ENCODE measurements around the gene SARS1.
"Not testable (repeated sequence)": the region's sequence is repeated elsewhere in the genome, so short reads cannot be mapped to it uniquely, and the experiment has no call there.

SARS1 gene

GRCh38 chr1:109279615-109280278, 66.0 kb downstream of the SARS1 start:
- no peak for FAIRE-seq

- FAIRE-seq: no peak
Observed at GRCh38 chr1:109280862-109281261, 67.1 kb downstream of the SARS1 start.

- FAIRE-seq: no peak
Observed at GRCh38 chr1:109281680-109282496, 68.2 kb downstream of the SARS1 start.

GRCh38 chr1:109282497-109282951, 68.8 kb downstream of the SARS1 start:
- no peak for FAIRE-seq

GRCh38 chr1:109282952-109283747, 69.4 kb downstream of the SARS1 start, which contains the start of gene PSRC1:
TSS of gene PSRC1 (minus strand) at chr1:109283145.
- FAIRE-seq: peak; percentile 58

- FAIRE-seq: no peak
Observed at GRCh38 chr1:109283748-109284600, 70.3 kb downstream of the SARS1 start.

- not testable (repeated sequence) for FAIRE-seq
Observed at GRCh38 chr1:109286762-109287161, 73.0 kb downstream of the SARS1 start.

Measured in endometrium (tissue), 2 donors.